ENCODE measurements around the gene NUMBL. TPM values are rescaled to one million over a fixed set of nuclear protein-coding genes. Genes with fewer than 3 reads are reported as not detected.

The NUMBL gene
- total and polyA plus RNA-seq, 9 of the 15 experiments (the other 6 are each of a cell fraction or from before 2014, with no cell fraction given): 0.39 to 38.6 (median 6.6) TPM

DNA sequence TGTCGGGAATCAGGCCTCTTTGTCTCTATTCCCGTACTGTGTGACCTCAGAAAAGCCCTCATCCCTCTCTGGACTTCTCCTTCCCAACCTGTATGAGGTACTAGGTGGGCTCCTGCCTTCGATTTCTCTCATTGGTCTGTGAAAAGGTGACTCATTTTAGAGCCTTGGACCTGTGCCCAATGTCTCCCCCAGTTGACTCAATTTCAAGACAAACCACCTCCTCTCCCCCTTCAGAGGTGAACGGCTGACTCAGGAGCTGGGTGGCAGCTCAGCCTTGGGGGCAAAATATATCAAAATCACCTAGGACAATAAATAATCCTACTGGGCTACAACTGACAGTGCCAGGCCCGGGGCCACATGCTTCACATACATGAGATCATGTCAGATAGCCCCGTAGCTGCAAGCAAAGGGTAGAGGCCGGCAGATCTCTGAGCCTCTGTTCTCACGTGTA lies 25.6 kb upstream of the NUMBL start (continued):
- TF ChIP-seq ATF3 (IDR thresholded peaks at IDR 0.05) (peak; percentile 86), ATF3 (CRISPR knock-in tag; conservative IDR thresholded peaks at IDR 0.05) (no peak), TAF1 (IDR thresholded peaks at IDR 0.05; ENCODE audit: control insufficient read depth, extremely low read depth, insufficient read depth, low read length, severe bottlenecking) (peak; percentile 33), ZNF324 (CRISPR knock-in tag; IDR thresholded peaks at IDR 0.05) (no peak), POU5F1 (IDR thresholded peaks at IDR 0.05; ENCODE audit: borderline replicate concordance, low read depth, low read length, partially characterized antibody) (no peak), ZFP36 (IDR thresholded peaks at IDR 0.05; ENCODE audit: low read depth, low read length, partially characterized antibody) (peak; percentile 52), KLF1 (tag; IDR thresholded peaks at IDR 0.05) (no peak)
- TF ChIP-seq, protein P1, sequence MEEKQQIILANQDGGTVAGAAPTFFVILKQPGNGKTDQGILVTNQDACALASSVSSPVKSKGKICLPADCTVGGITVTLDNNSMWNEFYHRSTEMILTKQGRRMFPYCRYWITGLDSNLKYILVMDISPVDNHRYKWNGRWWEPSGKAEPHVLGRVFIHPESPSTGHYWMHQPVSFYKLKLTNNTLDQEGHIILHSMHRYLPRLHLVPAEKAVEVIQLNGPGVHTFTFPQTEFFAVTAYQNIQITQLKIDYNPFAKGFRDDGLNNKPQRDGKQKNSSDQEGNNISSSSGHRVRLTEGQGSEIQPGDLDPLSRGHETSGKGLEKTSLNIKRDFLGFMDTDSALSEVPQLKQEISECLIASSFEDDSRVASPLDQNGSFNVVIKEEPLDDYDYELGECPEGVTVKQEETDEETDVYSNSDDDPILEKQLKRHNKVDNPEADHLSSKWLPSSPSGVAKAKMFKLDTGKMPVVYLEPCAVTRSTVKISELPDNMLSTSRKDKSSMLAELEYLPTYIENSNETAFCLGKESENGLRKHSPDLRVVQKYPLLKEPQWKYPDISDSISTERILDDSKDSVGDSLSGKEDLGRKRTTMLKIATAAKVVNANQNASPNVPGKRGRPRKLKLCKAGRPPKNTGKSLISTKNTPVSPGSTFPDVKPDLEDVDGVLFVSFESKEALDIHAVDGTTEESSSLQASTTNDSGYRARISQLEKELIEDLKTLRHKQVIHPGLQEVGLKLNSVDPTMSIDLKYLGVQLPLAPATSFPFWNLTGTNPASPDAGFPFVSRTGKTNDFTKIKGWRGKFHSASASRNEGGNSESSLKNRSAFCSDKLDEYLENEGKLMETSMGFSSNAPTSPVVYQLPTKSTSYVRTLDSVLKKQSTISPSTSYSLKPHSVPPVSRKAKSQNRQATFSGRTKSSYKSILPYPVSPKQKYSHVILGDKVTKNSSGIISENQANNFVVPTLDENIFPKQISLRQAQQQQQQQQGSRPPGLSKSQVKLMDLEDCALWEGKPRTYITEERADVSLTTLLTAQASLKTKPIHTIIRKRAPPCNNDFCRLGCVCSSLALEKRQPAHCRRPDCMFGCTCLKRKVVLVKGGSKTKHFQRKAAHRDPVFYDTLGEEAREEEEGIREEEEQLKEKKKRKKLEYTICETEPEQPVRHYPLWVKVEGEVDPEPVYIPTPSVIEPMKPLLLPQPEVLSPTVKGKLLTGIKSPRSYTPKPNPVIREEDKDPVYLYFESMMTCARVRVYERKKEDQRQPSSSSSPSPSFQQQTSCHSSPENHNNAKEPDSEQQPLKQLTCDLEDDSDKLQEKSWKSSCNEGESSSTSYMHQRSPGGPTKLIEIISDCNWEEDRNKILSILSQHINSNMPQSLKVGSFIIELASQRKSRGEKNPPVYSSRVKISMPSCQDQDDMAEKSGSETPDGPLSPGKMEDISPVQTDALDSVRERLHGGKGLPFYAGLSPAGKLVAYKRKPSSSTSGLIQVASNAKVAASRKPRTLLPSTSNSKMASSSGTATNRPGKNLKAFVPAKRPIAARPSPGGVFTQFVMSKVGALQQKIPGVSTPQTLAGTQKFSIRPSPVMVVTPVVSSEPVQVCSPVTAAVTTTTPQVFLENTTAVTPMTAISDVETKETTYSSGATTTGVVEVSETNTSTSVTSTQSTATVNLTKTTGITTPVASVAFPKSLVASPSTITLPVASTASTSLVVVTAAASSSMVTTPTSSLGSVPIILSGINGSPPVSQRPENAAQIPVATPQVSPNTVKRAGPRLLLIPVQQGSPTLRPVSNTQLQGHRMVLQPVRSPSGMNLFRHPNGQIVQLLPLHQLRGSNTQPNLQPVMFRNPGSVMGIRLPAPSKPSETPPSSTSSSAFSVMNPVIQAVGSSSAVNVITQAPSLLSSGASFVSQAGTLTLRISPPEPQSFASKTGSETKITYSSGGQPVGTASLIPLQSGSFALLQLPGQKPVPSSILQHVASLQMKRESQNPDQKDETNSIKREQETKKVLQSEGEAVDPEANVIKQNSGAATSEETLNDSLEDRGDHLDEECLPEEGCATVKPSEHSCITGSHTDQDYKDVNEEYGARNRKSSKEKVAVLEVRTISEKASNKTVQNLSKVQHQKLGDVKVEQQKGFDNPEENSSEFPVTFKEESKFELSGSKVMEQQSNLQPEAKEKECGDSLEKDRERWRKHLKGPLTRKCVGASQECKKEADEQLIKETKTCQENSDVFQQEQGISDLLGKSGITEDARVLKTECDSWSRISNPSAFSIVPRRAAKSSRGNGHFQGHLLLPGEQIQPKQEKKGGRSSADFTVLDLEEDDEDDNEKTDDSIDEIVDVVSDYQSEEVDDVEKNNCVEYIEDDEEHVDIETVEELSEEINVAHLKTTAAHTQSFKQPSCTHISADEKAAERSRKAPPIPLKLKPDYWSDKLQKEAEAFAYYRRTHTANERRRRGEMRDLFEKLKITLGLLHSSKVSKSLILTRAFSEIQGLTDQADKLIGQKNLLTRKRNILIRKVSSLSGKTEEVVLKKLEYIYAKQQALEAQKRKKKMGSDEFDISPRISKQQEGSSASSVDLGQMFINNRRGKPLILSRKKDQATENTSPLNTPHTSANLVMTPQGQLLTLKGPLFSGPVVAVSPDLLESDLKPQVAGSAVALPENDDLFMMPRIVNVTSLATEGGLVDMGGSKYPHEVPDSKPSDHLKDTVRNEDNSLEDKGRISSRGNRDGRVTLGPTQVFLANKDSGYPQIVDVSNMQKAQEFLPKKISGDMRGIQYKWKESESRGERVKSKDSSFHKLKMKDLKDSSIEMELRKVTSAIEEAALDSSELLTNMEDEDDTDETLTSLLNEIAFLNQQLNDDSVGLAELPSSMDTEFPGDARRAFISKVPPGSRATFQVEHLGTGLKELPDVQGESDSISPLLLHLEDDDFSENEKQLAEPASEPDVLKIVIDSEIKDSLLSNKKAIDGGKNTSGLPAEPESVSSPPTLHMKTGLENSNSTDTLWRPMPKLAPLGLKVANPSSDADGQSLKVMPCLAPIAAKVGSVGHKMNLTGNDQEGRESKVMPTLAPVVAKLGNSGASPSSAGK (IDR thresholded peaks at IDR 0.05): peak; percentile 4; the same call in 1 of the 2 replicates
- TF ChIP-seq, protein P2, sequence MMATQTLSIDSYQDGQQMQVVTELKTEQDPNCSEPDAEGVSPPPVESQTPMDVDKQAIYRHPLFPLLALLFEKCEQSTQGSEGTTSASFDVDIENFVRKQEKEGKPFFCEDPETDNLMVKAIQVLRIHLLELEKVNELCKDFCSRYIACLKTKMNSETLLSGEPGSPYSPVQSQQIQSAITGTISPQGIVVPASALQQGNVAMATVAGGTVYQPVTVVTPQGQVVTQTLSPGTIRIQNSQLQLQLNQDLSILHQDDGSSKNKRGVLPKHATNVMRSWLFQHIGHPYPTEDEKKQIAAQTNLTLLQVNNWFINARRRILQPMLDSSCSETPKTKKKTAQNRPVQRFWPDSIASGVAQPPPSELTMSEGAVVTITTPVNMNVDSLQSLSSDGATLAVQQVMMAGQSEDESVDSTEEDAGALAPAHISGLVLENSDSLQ (IDR thresholded peaks at IDR 0.05): 0 out of 2 replicates have a peak, but pooled peaks have one; percentile 2

Data from K562 (cell line).